ENCODE results near the gene SSBP3.

DNA sequence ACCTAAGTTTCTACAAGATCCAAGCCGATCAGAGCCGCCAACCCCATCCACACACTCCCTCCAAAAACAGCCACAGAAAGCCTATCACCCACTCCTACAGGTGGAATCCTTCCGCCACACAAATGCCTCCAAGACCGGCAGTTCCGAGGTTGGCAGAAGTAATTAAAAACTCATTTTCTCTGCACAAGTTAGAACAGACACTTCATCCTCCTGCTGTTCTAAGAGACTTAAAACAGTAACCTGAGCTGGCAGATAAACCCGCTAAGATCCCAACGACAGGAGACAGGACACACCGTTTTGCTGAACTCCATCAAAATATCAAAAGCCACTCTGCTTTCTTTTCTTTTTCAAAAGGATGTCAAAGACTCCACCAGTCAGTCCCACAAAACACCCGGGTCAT lies 2.8 kb downstream of the SSBP3 start:
- no peak for TF ChIP-seq POLR2A (IDR thresholded peaks at IDR 0.05)
- TF ChIP-seq, protein P1, sequence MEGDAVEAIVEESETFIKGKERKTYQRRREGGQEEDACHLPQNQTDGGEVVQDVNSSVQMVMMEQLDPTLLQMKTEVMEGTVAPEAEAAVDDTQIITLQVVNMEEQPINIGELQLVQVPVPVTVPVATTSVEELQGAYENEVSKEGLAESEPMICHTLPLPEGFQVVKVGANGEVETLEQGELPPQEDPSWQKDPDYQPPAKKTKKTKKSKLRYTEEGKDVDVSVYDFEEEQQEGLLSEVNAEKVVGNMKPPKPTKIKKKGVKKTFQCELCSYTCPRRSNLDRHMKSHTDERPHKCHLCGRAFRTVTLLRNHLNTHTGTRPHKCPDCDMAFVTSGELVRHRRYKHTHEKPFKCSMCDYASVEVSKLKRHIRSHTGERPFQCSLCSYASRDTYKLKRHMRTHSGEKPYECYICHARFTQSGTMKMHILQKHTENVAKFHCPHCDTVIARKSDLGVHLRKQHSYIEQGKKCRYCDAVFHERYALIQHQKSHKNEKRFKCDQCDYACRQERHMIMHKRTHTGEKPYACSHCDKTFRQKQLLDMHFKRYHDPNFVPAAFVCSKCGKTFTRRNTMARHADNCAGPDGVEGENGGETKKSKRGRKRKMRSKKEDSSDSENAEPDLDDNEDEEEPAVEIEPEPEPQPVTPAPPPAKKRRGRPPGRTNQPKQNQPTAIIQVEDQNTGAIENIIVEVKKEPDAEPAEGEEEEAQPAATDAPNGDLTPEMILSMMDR (IDR thresholded peaks at IDR 0.05) = no peak
